Kasumi-1 (cell line): ENCODE measurements around the gene POC1A.

Experiments used
- DNase-seq, 2 experiments: peaks; one replicate each; lab custom pipeline; 2025; lab: John Stamatoyannopoulos, UW

POC1A gene

GRCh38 chr3:52154135-52155094, at the start of gene POC1A:
Gene POC1A (minus strand): TSS chr3:52154423. CDS start chr3:52154372, 51 bp downstream.
- peak; percentile 98 for DNase-seq

DNA sequence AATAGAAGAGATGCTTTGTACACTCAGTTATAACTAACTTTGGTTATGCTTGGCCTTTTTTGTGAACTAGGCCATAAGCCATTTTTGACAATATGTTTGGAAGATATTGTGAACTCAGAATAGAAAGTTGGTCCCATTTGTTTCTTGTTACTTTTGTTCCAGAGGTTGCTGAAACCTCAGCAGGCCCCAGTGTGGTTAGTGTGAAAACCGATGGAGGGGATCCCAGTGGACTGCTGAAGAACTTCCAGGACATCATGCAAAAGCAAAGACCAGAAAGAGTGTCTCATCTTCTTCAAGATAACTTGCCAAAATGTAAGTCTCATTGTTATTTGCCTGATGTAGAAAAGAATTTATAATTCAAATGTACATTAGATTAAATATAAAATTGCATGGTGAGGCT, 49.5 kb upstream of the POC1A start:
- DNase-seq, result no peak

- peak; percentile 83 to 87 for DNase-seq
Measured at GRCh38 chr3:52202384-52203077, 48.3 kb upstream of the POC1A start.

GRCh38 chr3:52200981-52201679, 46.9 kb upstream of the POC1A start:
- peak in 1 of 2 experiments; percentile 9 for DNase-seq

- DNase-seq, result no peak
Measured at GRCh38 chr3:52198643-52199608, 44.7 kb upstream of the POC1A start.

- DNase-seq, result peak; percentile 90 to 91
Measured at GRCh38 chr3:52197842-52198625, 43.8 kb upstream of the POC1A start, which contains the start of gene ALAS1. Gene ALAS1 (plus strand): TSS chr3:52198160. CDS start chr3:52199242, 1,082 bp downstream.

DNA sequence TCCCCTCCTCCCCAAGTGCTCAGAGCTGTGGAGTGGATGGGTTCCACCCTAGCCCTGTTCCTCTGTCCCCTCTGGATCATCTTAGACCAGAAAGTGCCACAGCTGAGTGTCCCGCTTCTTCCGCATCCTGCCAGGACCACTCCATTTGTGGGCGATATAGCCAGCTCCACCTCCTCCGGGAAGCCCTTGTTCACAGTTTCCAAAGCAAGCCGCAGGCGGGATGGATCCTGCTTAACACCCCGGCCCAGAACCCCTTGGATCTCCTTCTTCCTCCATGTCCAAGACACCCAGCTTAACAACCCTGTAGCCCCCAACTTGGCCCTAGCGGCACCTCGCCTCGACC, 43.2 kb upstream of the POC1A start:
- no peak for DNase-seq

DNA sequence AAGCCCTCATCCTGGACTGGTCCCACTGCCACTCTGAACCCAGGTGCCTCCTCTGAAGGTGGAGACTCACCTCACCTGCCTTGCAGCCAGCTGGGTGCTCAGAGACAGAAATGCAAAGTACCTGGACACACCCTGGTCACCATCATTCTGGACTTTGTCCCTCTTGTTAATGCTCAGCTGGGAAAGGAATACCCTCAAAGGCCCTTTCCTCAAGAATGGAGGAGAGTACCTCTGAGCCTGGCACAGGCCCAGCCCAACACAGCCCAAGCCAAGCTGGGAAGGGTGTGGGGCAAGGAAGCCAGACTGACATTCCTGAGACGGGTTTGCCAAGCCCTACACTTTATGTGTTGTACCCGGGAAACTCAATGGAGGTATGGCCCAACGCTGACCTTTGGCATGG, 42.8 kb upstream of the POC1A start:
- no peak for DNase-seq

DNA sequence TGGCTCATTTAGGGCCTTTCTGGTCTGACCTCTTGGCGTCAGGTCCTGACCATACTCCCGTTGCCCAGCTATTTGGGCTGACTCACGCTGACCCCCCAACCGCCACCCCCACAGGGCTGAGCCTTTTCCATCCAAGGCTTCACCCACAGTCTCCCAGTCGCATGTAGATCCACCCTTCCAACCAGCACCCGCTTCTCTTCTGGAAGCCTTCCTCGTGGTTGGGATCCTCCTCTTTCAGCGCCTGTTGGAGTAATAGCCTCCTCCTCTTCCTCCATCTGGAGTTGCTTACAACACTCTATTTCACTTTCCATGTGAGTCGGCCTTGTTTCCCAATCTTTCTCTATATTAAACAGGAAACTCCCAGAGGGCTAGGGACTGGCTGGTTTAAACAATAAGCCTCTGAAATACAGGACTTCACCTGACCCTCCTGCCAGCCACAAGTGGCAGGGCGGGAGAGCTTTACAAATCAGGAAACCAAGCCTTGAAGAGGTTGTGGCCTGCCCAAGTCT, 41.7 kb upstream of the POC1A start:
- peak; percentile 51 to 64 for DNase-seq

GRCh38 chr3:52195291-52195597, 41.0 kb upstream of the POC1A start:
- DNase-seq, result no peak

GRCh38 chr3:52194485-52195290, 40.5 kb upstream of the POC1A start:
- no peak for DNase-seq

- no peak for DNase-seq
Measured at GRCh38 chr3:52193065-52193464, 38.8 kb upstream of the POC1A start.

- no peak for DNase-seq
Measured at GRCh38 chr3:52191663-52192062, 37.4 kb upstream of the POC1A start.

- no peak for DNase-seq
Measured at GRCh38 chr3:52190294-52191074, 36.3 kb upstream of the POC1A start.

- DNase-seq, result no peak
Measured at GRCh38 chr3:52188556-52188955, 34.3 kb upstream of the POC1A start.

- DNase-seq, result no peak
Measured at GRCh38 chr3:52186729-52187128, 32.5 kb upstream of the POC1A start.

DNA sequence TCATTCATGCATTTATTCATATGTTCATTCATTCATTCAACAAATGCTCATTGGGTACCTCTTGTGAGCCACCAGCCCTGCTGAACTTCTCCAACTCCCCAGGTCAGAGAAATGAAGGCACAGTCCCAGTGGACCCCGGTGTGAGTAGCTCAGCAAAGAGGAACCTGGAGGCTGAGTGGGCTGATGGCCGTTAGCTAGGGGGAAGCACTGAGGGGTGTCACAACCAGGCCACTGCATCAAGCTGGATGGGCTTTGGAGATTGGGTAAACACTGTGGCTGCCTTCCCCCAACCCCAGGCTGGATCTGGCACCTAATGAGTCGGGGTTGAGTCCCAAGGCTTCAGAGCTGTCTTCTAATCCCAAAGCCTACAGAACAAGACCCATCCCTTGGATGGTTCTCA, 31.6 kb upstream of the POC1A start:
- DNase-seq, result peak; percentile 52 to 58

GRCh38 chr3:52185311-52185710, 31.1 kb upstream of the POC1A start:
- DNase-seq, result no peak

DNA sequence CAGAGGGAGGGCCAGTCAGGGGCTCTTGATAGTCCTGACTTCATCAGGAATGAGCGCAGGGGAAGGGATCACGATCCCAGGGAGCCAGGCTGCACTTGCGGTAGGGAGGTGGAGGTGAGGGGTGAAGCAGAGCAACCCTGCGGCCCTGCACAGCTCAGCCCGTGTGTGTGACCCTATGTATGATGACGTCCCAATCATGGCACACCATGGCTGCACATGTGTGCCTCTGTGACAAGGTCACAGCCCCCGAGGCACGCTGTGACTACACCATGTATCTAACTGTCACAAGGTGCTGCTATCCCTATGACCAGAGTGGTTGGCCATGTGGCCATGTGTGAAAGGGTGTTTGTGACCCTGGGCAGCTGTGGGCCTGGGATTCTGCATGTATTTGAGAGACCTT, 30.5 kb upstream of the POC1A start:
- no peak for DNase-seq
